Effector CD4-positive, alpha-beta T cell (primary cell): ENCODE measurements around the gene C11orf21.

Experiments used
- DNase-seq: peaks from one replicate; pipeline ENCODE4 v3.0.0-alpha.2; 2020

C11orf21 gene

GRCh38 chr11:2307501-2308331 lies 6.0 kb upstream of the C11orf21 start:
- no peak for DNase-seq

- DNase-seq: no peak
These were observed 5.3 kb upstream of the C11orf21 start for GRCh38 chr11:2306877-2307500.

- no peak for DNase-seq
These were observed 4.7 kb upstream of the C11orf21 start for GRCh38 chr11:2306452-2306823.

GRCh38 chr11:2305788-2306451 lies 4.2 kb upstream of the C11orf21 start:
- DNase-seq: no peak

GRCh38 chr11:2305140-2305778 lies 3.5 kb upstream of the C11orf21 start:
- DNase-seq: peak; percentile 80

- DNase-seq: no peak
These were observed 2.9 kb upstream of the C11orf21 start for GRCh38 chr11:2304506-2305139.

GRCh38 chr11:2303627-2304505 lies 2.1 kb upstream of the C11orf21 start:
- DNase-seq: no peak

- DNase-seq: no peak
These were observed 1.3 kb upstream of the C11orf21 start for GRCh38 chr11:2302896-2303626.

- no peak for DNase-seq
These were observed 683 bp upstream of the C11orf21 start for GRCh38 chr11:2302306-2302895.

GRCh38 chr11:2300936-2301630 lies 635 bp downstream of the C11orf21 start:
- DNase-seq: no peak

- DNase-seq: no peak
These were observed 1.3 kb downstream of the C11orf21 start for GRCh38 chr11:2300290-2300935.

GRCh38 chr11:2299773-2300172 lies 1.9 kb downstream of the C11orf21 start:
- DNase-seq: no peak

- DNase-seq: no peak
These were observed 2.6 kb downstream of the C11orf21 start for GRCh38 chr11:2298795-2299761.

- no peak for DNase-seq
These were observed 3.5 kb downstream of the C11orf21 start for GRCh38 chr11:2298131-2298794.

- no peak for DNase-seq
These were observed 4.1 kb downstream of the C11orf21 start for GRCh38 chr11:2297623-2298030.

GRCh38 chr11:2296913-2297622 lies 4.7 kb downstream of the C11orf21 start:
- DNase-seq: no peak
